K562 (cell line): ENCODE data around the gene ZNF680. TPM values are rescaled to one million over a fixed set of nuclear protein-coding genes. Genes with fewer than 3 reads are reported as not detected.

Experiments used
- ELF4 ChIP-seq: fragments of 450-650 bp; formaldehyde crosslinking; IDR thresholded peaks from 2 replicates; pipeline ENCODE4 v1.4.0; 2022; ENCODE audit warnings: missing genetic modification characterization
- IRF2 ChIP-seq: sonication (generic); formaldehyde crosslinking; IDR thresholded peaks from 2 replicates; pipeline ENCODE4 v1.8.1; 2022; ENCODE audit warnings: mild to moderate bottlenecking, missing genetic modification reagents
- IRF9 ChIP-seq: fragments of 450-650 bp; IDR thresholded peaks from 2 replicates; pipeline ENCODE4 v1.6.1; 2016; ENCODE audit warnings: missing biosample characterization, missing genetic modification characterization
- KAT7 ChIP-seq: sonication (generic); formaldehyde crosslinking; IDR thresholded peaks from 2 replicates; pipeline ENCODE4 v1.8.0; 2022; ENCODE audit warnings: missing genetic modification reagents, mild to moderate bottlenecking, borderline replicate concordance
- MAFG ChIP-seq: fragments of 450-650 bp; conservative IDR thresholded peaks from 2 replicates; pipeline ENCODE4 v1.6.1; 2016; ENCODE audit warnings: missing genetic modification characterization, missing compliant biosample characterization
- MED1 ChIP-seq: sonication (generic); formaldehyde crosslinking; IDR thresholded peaks from 2 replicates; pipeline ENCODE4 v1.8.1; 2023; ENCODE audit warnings: missing genetic modification reagents, borderline replicate concordance
- RBFOX2 ChIP-seq: fragments of 200-400 bp; formaldehyde crosslinking; IDR thresholded peaks from 2 replicates; pipeline ENCODE4 v1.6.1; 2017; ENCODE audit warnings: low read depth, mild to moderate bottlenecking, low read length, moderate library complexity
- SMARCE1 ChIP-seq: fragments of 450-650 bp; IDR thresholded peaks from 2 replicates; pipeline ENCODE4 v1.7.1; 2016; ENCODE audit warnings: mild to moderate bottlenecking
- SUPT5H ChIP-seq: fragments of 450-650 bp; IDR thresholded peaks from 2 replicates; pipeline ENCODE4 v1.6.1; 2016
- ZNF140 ChIP-seq: fragments of 250-450 bp; sonication (Bioruptor Pico); IDR thresholded peaks from 2 replicates; pipeline ENCODE4 v1.8.0; 2021; ENCODE audit warnings: moderate library complexity, mild to moderate bottlenecking, inconsistent platforms
- ZNF507 ChIP-seq: conservative IDR thresholded peaks from 2 replicates; pipeline ENCODE4 v1.6.1; 2017; ENCODE audit warnings: missing genetic modification characterization, missing compliant biosample characterization
- ZNF740 ChIP-seq, 3 experiments: fragments of 200-800 bp in 1 of 3; sonication (Bioruptor generic) in 1 of 3; sonication (generic) in 1 of 3; formaldehyde crosslinking in 1 of 3; IDR thresholded peaks; 2 replicates each; pipeline versions ENCODE4 v1.6.1 to v1.8.0; 2016 to 2022; ENCODE audit warnings: mild to moderate bottlenecking in 2 of 3, missing compliant biosample characterization in 2 of 3, missing genetic modification characterization in 2 of 3, missing genetic modification reagents in 1 of 3
- polyA plus RNA-seq, 8 experiments: library from polyadenylated mRNA; depleted of rRNA in 4 of 8; stranded (reverse) in 5 of 8; unstranded in 3 of 8; fragments of >200 nt; fragmentation: Nextera tagmentation in 2 of 8; fragmentation: Illumina TruSeq in 1 of 8; extraction: Ambion mirVana in 2 of 8; extraction: Trizol in 1 of 8; gene quantifications; 2 replicates each; pipeline versions ENCODE4 v1.2.1 to v1.2.3, GENCODE V29; 2011 to 2014; ENCODE audit warnings: inconsistent platforms in 1 of 8, missing spikeins in 1 of 8
- total RNA-seq, 7 experiments: library from RNA; depleted of rRNA in 6 of 7; stranded (reverse); fragments of >200 nt in 6 of 7; fragmentation: Illumina TruSeq in 2 of 7; extraction: Trizol in 2 of 7; gene quantifications; 2 replicates each; pipeline versions ENCODE4 v1.2.1 to v1.2.3, GENCODE V29; 2011 to 2021; ENCODE audit warnings: low replicate concordance in 1 of 7
- TF ChIP-seq, protein P1 (sequence below): fragments of 450-650 bp; formaldehyde crosslinking; IDR thresholded peaks from 2 replicates; pipeline ENCODE4 v1.4.0; 2022; ENCODE audit warnings: missing genetic modification characterization
- TF ChIP-seq, protein P2 (sequence below): fragments of 450-650 bp; IDR thresholded peaks from 2 replicates; pipeline ENCODE4 v1.7.1; 2018; ENCODE audit warnings: mild to moderate bottlenecking, low read depth; ENCODE audit not compliant: partially characterized antibody

The ZNF680 gene
- total and polyA plus RNA-seq, 9 of the 15 experiments (the other 6 are each of a cell fraction or from before 2014, with no cell fraction given) = 7.0 to 25.0 (median 12.0) TPM

- TF ChIP-seq ZNF507 (tag) (no peak), IRF2 (CRISPR knock-in tag) (no peak), MED1 (CRISPR knock-in tag) (no peak), IRF9 (tag) (no peak), KAT7 (CRISPR knock-in tag) (no peak), ZNF140 (CRISPR knock-in tag) (no peak), MAFG (tag) (no peak), SUPT5H (peak; percentile 87), ELF4 (no peak), ZNF740 (CRISPR knock-in tag; IDR thresholded peaks at IDR 0.05) (no peak), ZNF740 (tag; IDR thresholded peaks at IDR 0.05) (no peak), SMARCE1 (no peak), RBFOX2 (peak; percentile 82)
- TF ChIP-seq, protein P1, sequence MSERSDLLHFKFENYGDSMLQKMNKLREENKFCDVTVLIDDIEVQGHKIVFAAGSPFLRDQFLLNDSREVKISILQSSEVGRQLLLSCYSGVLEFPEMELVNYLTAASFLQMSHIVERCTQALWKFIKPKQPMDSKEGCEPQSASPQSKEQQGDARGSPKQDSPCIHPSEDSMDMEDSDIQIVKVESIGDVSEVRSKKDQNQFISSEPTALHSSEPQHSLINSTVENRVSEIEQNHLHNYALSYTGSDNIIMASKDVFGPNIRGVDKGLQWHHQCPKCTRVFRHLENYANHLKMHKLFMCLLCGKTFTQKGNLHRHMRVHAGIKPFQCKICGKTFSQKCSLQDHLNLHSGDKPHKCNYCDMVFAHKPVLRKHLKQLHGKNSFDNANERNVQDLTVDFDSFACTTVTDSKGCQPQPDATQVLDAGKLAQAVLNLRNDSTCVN (CRISPR knock-in tag) = no peak
- TF ChIP-seq, protein P2, sequence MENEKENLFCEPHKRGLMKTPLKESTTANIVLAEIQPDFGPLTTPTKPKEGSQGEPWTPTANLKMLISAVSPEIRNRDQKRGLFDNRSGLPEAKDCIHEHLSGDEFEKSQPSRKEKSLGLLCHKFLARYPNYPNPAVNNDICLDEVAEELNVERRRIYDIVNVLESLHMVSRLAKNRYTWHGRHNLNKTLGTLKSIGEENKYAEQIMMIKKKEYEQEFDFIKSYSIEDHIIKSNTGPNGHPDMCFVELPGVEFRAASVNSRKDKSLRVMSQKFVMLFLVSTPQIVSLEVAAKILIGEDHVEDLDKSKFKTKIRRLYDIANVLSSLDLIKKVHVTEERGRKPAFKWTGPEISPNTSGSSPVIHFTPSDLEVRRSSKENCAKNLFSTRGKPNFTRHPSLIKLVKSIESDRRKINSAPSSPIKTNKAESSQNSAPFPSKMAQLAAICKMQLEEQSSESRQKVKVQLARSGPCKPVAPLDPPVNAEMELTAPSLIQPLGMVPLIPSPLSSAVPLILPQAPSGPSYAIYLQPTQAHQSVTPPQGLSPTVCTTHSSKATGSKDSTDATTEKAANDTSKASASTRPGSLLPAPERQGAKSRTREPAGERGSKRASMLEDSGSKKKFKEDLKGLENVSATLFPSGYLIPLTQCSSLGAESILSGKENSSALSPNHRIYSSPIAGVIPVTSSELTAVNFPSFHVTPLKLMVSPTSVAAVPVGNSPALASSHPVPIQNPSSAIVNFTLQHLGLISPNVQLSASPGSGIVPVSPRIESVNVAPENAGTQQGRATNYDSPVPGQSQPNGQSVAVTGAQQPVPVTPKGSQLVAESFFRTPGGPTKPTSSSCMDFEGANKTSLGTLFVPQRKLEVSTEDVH = no peak
These were observed at the start of gene ZNF680 (continued) for GRCh38 chr7:64562626-64563278.
